A549 (cell line): Measurements from ENCODE around the gene ITGB8. TPM values are rescaled to one million over a fixed set of nuclear protein-coding genes. Genes with fewer than 3 reads are reported as not detected.

ENCODE experiments used
- ATAC-seq, 2 experiments: fragments of 200-7000 bp in 1 of 2; fragments of >200 bp in 1 of 2; cut with Nextera tagmentation in 1 of 2; cut with Tn5 transposase in 1 of 2; 3 replicates each; pipeline versions ENCODE4 v1.8.0 to v1.9.1; 2018 to 2020; ENCODE audit warnings: mild to moderate bottlenecking in 1 of 2, moderate library complexity in 1 of 2
- CTCF ChIA-PET: fragments of 300-600 bp; sonication (Branson Sonifier 250); formaldehyde crosslinking; extraction: SDS; loops from one replicate; lab custom pipeline; 2021; ENCODE audit warnings: antibody characterized with exemption, inconsistent platforms; lab: Yijun Ruan, JAX
- POLR2A ChIA-PET: fragments of 350-600 bp; formaldehyde crosslinking; extraction: SDS; loops from one replicate; lab custom pipeline; 2021; ENCODE audit warnings: antibody characterized with exemption, inconsistent platforms; lab: Yijun Ruan, JAX
- DNase-seq, 2 experiments: peaks; one replicate each; pipeline versions ENCODE4 v3.0.0 to v3.0.0-alpha.2; 2011 to 2016; ENCODE audit warnings: low read depth in 1 of 2, low spot score in 1 of 2
- FAIRE-seq: peaks from 2 replicates; lab custom pipeline; 2011; peaks lifted over from hg19 to GRCh38; lab: Jason Lieb, UNC
- H3K27ac ChIP-seq, 2 experiments: fragments of >200 bp; sonication (Bioruptor Twin); formaldehyde crosslinking; 3 replicates each; pipeline ENCODE4 v1.5.1; 2016 to 2017
- H3K4me1 ChIP-seq: fragments of >200 bp; sonication (Bioruptor Twin); formaldehyde crosslinking; 3 replicates; pipeline ENCODE4 v1.6.1; 2016
- H3K4me2 ChIP-seq: fragments of >200 bp; sonication (Bioruptor Twin); formaldehyde crosslinking; 3 replicates; pipeline ENCODE4 v1.6.1; 2016
- H3K4me3 ChIP-seq: fragments of >200 bp; sonication (Bioruptor Twin); formaldehyde crosslinking; 3 replicates; pipeline ENCODE4 v1.5.1; 2016
- H3K9me3 ChIP-seq: fragments of >200 bp; sonication (Bioruptor Twin); formaldehyde crosslinking; 3 replicates; pipeline ENCODE4 v1.6.1; 2016
- BCL3 ChIP-seq: fragments of >200 bp; sonication (Bioruptor Twin); formaldehyde crosslinking; IDR thresholded peaks from 3 replicates; pipeline ENCODE4 v1.6.1; 2016
- CBX2 ChIP-seq: fragments of 200-600 bp; sonication (generic); IDR thresholded peaks from 2 replicates; pipeline ENCODE4 v1.6.1; 2016; ENCODE audit warnings: low read depth, mild to moderate bottlenecking, borderline replicate concordance
- CBX8 ChIP-seq: fragments of 200-600 bp; sonication (generic); IDR thresholded peaks from 2 replicates; pipeline ENCODE4 v1.6.1; 2016
- CHD2 ChIP-seq: fragments of 150-350 bp; IDR thresholded peaks from 2 replicates; pipeline ENCODE4 v1.6.1; 2014; ENCODE audit warnings: low read length; ENCODE audit not compliant: partially characterized antibody
- EHF ChIP-seq: fragments of 250-450 bp; sonication (Bioruptor Pico); IDR thresholded peaks from 2 replicates; pipeline ENCODE4 v1.5.0; 2020; ENCODE audit warnings: mild to moderate bottlenecking
- ELK1 ChIP-seq: fragments of 150-350 bp; IDR thresholded peaks from 2 replicates; pipeline ENCODE4 v1.6.1; 2014; ENCODE audit warnings: low read depth, mild to moderate bottlenecking, low read length
- FOSB ChIP-seq: fragments of 250-450 bp; sonication (Bioruptor Pico); IDR thresholded peaks from 2 replicates; pipeline ENCODE4 v1.5.0; 2020; ENCODE audit warnings: mild to moderate bottlenecking, moderate library complexity
- FOXS1 ChIP-seq: fragments of 250-450 bp; sonication (Bioruptor Pico); IDR thresholded peaks from 2 replicates; pipeline ENCODE4 v1.5.0; 2020; ENCODE audit warnings: mild to moderate bottlenecking, moderate library complexity
- HMGXB4 ChIP-seq: fragments of 250-450 bp; sonication (Bioruptor Pico); IDR thresholded peaks from 2 replicates; pipeline ENCODE4 v1.5.0; 2021; ENCODE audit warnings: mild to moderate bottlenecking, moderate library complexity, borderline replicate concordance
- HOXB5 ChIP-seq: fragments of 250-450 bp; sonication (Bioruptor Pico); IDR thresholded peaks from 2 replicates; pipeline ENCODE4 v1.5.0; 2020; ENCODE audit warnings: mild to moderate bottlenecking, moderate library complexity
- JUNB ChIP-seq: fragments of >200 bp; sonication (Bioruptor Twin); formaldehyde crosslinking; IDR thresholded peaks from 2 replicates; pipeline ENCODE4 v1.6.1; 2016
- KDM5A ChIP-seq: fragments of 200-600 bp; sonication (generic); IDR thresholded peaks from 2 replicates; pipeline ENCODE4 v1.6.1; 2016; ENCODE audit warnings: antibody characterized with exemption, mild to moderate bottlenecking
- MAFK ChIP-seq: fragments of 450-650 bp; IDR thresholded peaks from 2 replicates; pipeline ENCODE4 v1.6.1; 2014; ENCODE audit not compliant: partially characterized antibody
- MAZ ChIP-seq: fragments of 150-350 bp; IDR thresholded peaks from 2 replicates; pipeline ENCODE4 v1.6.1; 2014; ENCODE audit warnings: antibody characterized with exemption, low read depth, low read length, borderline replicate concordance
- NFE2L2 ChIP-seq: fragments of 150-350 bp; conservative IDR thresholded peaks from 2 replicates; pipeline ENCODE4 v1.6.1; 2014; ENCODE audit warnings: low read length
- PBX3 ChIP-seq: IDR thresholded peaks from 2 replicates; pipeline ENCODE4 v1.6.1; 2012
- PHF8 ChIP-seq: fragments of 200-600 bp; sonication (generic); IDR thresholded peaks from 2 replicates; pipeline ENCODE4 v1.6.1; 2016; ENCODE audit warnings: low read depth, mild to moderate bottlenecking, antibody characterized with exemption, moderate library complexity, borderline replicate concordance
- POLR2A ChIP-seq: IDR thresholded peaks from 2 replicates; pipeline ENCODE4 v1.6.1; 2012; ENCODE audit warnings: mild to moderate bottlenecking, low read length
- POLR2AphosphoS2 ChIP-seq: conservative IDR thresholded peaks from 2 replicates; pipeline ENCODE4 v1.6.1; 2012; ENCODE audit warnings: low read length, improper control_type of control experiment, inconsistent platforms
- RCOR1 ChIP-seq: fragments of 150-350 bp; IDR thresholded peaks from 2 replicates; pipeline ENCODE4 v1.6.1; 2014; ENCODE audit warnings: antibody characterized with exemption, low read length, low read depth
- RNF2 ChIP-seq: fragments of 200-600 bp; sonication (generic); IDR thresholded peaks from 2 replicates; pipeline ENCODE4 v1.6.1; 2016; ENCODE audit warnings: low read depth, mild to moderate bottlenecking, antibody characterized with exemption, moderate library complexity, borderline replicate concordance
- TP53 ChIP-seq: fragments of 250-450 bp; sonication (Bioruptor Pico); IDR thresholded peaks from 2 replicates; pipeline ENCODE4 v1.5.0; 2021; ENCODE audit warnings: mild to moderate bottlenecking, moderate library complexity
- ZC3H11A ChIP-seq: fragments of 450-650 bp; IDR thresholded peaks from 2 replicates; pipeline ENCODE4 v1.6.1; 2014; ENCODE audit warnings: antibody characterized with exemption, mild to moderate bottlenecking
- ZFP36 ChIP-seq: fragments of 450-650 bp; IDR thresholded peaks from 2 replicates; pipeline ENCODE4 v1.6.1; 2014; ENCODE audit warnings: borderline replicate concordance; ENCODE audit not compliant: partially characterized antibody
- ZNF302 ChIP-seq: fragments of 250-450 bp; sonication (Bioruptor Pico); IDR thresholded peaks from 2 replicates; pipeline ENCODE4 v1.9.0; 2021; ENCODE audit warnings: inconsistent platforms, mild to moderate bottlenecking, moderate library complexity
- WGBS: methylation state at CpG from one replicate; pipeline ENCODE4 v1.1.6; 2017; ENCODE audit errors: missing lambda C conversion rate; 5-methylcytosine and 5-hydroxymethylcytosine counted together
- polyA plus RNA-seq, 4 experiments: library from polyadenylated mRNA; depleted of rRNA in 3 of 4; stranded (reverse); fragments of >200 nt; fragmentation: RNase III in 1 of 4; extraction: RNeasy Plus Mini Kit Qiagen cat#74134 plus additional on column Dnase treatment in 1 of 4; gene quantifications; 2 replicates in 3 of 4; 3 replicates in 1 of 4; pipeline ENCODE4 v1.2.3, GENCODE V29; 2011 to 2017

Gene ITGB8
- polyA plus RNA-seq, 2 of the 4 experiments (the other 2 are of a cell fraction) = 0.39 to 0.67 TPM

- FAIRE-seq = no peak
- Histone ChIP-seq H3K4me2 (no peak overlapping the region), H3K4me3 (no peak overlapping the region), H3K9me3 (no peaks in the 10 kb centered on the region), H3K27ac (no peak overlapping the region), H3K4me1 (peaks cover 7% of the 10 kb centered on the region)
- DNase-seq = no peak
- ChIA-PET CTCF (interaction anchor here (0.7 kb wide), 1 partner anchor 35 kb away, joined by 3 read pairs; no protein-coding TSS in a partner anchor), POLR2A (no interaction called here)
- 85% methylated on average over 3 of the region's 3 CpGs for WGBS
- ATAC-seq = no peak
- TF ChIP-seq CBX2 (no peak), ELK1 (no peak), PHF8 (no peak), HMGXB4 (CRISPR knock-in tag) (no peak), POLR2AphosphoS2 (no peak), RCOR1 (no peak), FOSB (CRISPR knock-in tag) (no peak), TP53 (CRISPR knock-in tag) (no peak), JUNB (no peak), PBX3 (no peak), MAFK (no peak), FOXS1 (CRISPR knock-in tag) (no peak), EHF (CRISPR knock-in tag) (no peak), POLR2A (no peak), CHD2 (no peak)
Observed at GRCh38 chr7:20358106-20358505, 27.4 kb downstream of the ITGB8 start.

GRCh38 chr7:20358762-20359282, 28.1 kb downstream of the ITGB8 start:
- ATAC-seq = no peak
- DNase-seq = no peak
- POLR2A ChIA-PET = no interaction called here
- Histone ChIP-seq H3K4me3 (no peak overlapping the region), H3K4me1 (0 out of 3 replicates have a peak, but pooled peaks cover 3% of the 10 kb centered on the region), H3K9me3 (no peaks in the 10 kb centered on the region), H3K4me2 (no peak overlapping the region), H3K27ac (no peak overlapping the region)
- 77% methylated on average over 3 of the region's 3 CpGs for WGBS
- CTCF ChIA-PET = no interaction called here
- FAIRE-seq = peak; percentile 28
- TF ChIP-seq RCOR1 (no peak), PHF8 (no peak), ZC3H11A (no peak), RNF2 (no peak), HOXB5 (CRISPR knock-in tag) (no peak)

- CTCF ChIA-PET = no interaction called here
- Histone ChIP-seq H3K4me1 (0 out of 3 replicates have a peak, but pooled peaks cover 3% of the 10 kb centered on the region), H3K27ac (no peak overlapping the region), H3K9me3 (no peaks in the 10 kb centered on the region), H3K4me2 (no peak overlapping the region), H3K4me3 (no peak overlapping the region)
- DNase-seq (no peak), FAIRE-seq (no peak), ATAC-seq (no peak)
- WGBS = 76% methylated on average over 1 of the region's 1 CpG
- TF ChIP-seq PHF8 (no peak), NFE2L2 (no peak), CBX8 (no peak), ELK1 (no peak), CBX2 (no peak), MAZ (no peak), ZNF302 (no peak), BCL3 (no peak), ZFP36 (no peak), KDM5A (no peak)
- POLR2A ChIA-PET = no interaction called here
Observed at GRCh38 chr7:20359341-20359963, 28.8 kb downstream of the ITGB8 start.
